ENCODE results near the gene MMEL1. TPM values are rescaled to one million over a fixed set of nuclear protein-coding genes. Genes with fewer than 3 reads are reported as not detected.

MMEL1 gene
- total and polyA plus RNA-seq, 2 of the 13 experiments (the other 11 are each of a cell fraction or from before 2014, with no cell fraction given) = 0.48 TPM; not detected in 1

DNA sequence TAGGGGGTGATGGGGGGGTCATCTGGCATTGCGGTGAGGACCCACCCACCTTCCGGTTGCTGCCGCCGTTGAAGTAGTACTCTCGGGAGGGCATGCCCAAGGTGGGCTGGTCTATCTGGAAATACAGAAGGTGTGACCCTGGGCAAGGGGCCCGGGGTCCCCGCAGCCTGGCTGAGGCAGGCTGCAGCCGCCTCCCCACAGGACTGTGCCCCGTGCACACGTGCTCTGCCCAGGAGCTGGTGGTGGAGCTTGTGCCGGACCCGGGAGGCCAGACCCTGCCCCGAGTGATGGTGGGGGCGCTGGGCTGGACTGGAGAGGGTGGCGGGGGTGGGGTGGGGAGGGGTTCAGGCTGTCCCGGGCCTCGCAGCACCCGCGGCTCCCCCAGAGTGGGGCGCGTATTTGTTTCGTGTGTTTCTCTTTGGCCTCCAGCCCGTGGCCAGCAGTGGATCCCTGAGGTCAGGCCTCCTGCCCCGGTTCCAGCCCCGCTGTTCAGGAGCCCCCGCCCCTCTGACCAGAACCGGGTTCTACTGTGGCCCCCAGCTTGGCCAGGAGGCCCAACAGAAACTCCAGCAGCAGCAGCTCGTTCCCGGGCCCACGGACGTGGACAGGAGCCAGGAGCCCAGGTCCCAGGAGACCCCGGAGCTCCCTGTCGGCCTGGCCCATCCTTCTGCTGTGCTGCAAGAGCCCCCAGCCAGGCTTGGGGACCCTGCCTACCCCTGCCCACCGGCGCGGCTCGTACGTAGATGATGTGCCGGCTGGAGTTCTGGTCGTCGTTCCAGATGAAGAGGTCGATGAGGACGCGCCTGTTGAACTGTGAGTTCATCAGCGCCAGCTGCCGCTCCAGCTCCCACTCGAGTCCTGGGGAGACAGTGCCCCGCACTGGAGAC, 27.1 kb downstream of the MMEL1 start (continued):
- TF ChIP-seq, protein P1, sequence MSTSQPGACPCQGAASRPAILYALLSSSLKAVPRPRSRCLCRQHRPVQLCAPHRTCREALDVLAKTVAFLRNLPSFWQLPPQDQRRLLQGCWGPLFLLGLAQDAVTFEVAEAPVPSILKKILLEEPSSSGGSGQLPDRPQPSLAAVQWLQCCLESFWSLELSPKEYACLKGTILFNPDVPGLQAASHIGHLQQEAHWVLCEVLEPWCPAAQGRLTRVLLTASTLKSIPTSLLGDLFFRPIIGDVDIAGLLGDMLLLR (CRISPR knock-in tag; IDR thresholded peaks at IDR 0.05) = no peak
- no peak for TF ChIP-seq TOE1 (CRISPR knock-in tag; IDR thresholded peaks at IDR 0.05)
- TF ChIP-seq FOXA1 (IDR thresholded peaks at IDR 0.05) = no peak
- no peak for TF ChIP-seq FOXA1 (CRISPR knock-in tag; IDR thresholded peaks at IDR 0.05)
- no peak for TF ChIP-seq ZSCAN25 (CRISPR knock-in tag; IDR thresholded peaks at IDR 0.05)
- no peak for TF ChIP-seq ZNF251 (CRISPR knock-in tag; IDR thresholded peaks at IDR 0.05)
- TF ChIP-seq ZNF773 (CRISPR knock-in tag; IDR thresholded peaks at IDR 0.05; ENCODE audit: borderline replicate concordance) = no peak
- TF ChIP-seq KLF12 (CRISPR knock-in tag; IDR thresholded peaks at IDR 0.05; ENCODE audit: borderline replicate concordance) = no peak
- TF ChIP-seq, protein P2, sequence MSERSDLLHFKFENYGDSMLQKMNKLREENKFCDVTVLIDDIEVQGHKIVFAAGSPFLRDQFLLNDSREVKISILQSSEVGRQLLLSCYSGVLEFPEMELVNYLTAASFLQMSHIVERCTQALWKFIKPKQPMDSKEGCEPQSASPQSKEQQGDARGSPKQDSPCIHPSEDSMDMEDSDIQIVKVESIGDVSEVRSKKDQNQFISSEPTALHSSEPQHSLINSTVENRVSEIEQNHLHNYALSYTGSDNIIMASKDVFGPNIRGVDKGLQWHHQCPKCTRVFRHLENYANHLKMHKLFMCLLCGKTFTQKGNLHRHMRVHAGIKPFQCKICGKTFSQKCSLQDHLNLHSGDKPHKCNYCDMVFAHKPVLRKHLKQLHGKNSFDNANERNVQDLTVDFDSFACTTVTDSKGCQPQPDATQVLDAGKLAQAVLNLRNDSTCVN (CRISPR knock-in tag; IDR thresholded peaks at IDR 0.05; ENCODE audit: borderline replicate concordance) = no peak
- TF ChIP-seq, protein P3, sequence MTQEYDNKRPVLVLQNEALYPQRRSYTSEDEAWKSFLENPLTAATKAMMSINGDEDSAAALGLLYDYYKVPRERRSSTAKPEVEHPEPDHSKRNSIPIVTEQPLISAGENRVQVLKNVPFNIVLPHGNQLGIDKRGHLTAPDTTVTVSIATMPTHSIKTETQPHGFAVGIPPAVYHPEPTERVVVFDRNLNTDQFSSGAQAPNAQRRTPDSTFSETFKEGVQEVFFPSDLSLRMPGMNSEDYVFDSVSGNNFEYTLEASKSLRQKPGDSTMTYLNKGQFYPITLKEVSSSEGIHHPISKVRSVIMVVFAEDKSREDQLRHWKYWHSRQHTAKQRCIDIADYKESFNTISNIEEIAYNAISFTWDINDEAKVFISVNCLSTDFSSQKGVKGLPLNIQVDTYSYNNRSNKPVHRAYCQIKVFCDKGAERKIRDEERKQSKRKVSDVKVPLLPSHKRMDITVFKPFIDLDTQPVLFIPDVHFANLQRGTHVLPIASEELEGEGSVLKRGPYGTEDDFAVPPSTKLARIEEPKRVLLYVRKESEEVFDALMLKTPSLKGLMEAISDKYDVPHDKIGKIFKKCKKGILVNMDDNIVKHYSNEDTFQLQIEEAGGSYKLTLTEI (CRISPR knock-in tag; conservative IDR thresholded peaks at IDR 0.05) = no peak

Measured in HepG2 (cell line).